K562 (cell line): Measurements from ENCODE around the gene TMEM184B. TPM values are rescaled to one million over a fixed set of nuclear protein-coding genes. Genes with fewer than 3 reads are reported as not detected.
A peak's percentile ranks its signal among the peaks of the same experiment; 100 is the strongest.

ENCODE experiments used
- ARNT ChIP-seq, 2 experiments: fragments of 450-650 bp; IDR thresholded peaks; 2 replicates each; pipeline ENCODE4 v1.6.1; 2016; ENCODE audit warnings: mild to moderate bottlenecking in 1 of 2
- BMI1 ChIP-seq: fragments of 150-350 bp; IDR thresholded peaks from 2 replicates; pipeline ENCODE4 v1.6.1; 2014; ENCODE audit warnings: low read length
- E2F4 ChIP-seq: sonication (generic); formaldehyde crosslinking; IDR thresholded peaks from 2 replicates; pipeline ENCODE4 v1.8.0; 2022; ENCODE audit warnings: mild to moderate bottlenecking, low read depth, missing genetic modification reagents
- GATA2 ChIP-seq: sonication (generic); formaldehyde crosslinking; IDR thresholded peaks from 2 replicates; pipeline ENCODE4 v1.4.0; 2020; ENCODE audit warnings: mild to moderate bottlenecking, missing genetic modification reagents
- IRF2 ChIP-seq: sonication (generic); formaldehyde crosslinking; IDR thresholded peaks from 2 replicates; pipeline ENCODE4 v1.8.1; 2022; ENCODE audit warnings: mild to moderate bottlenecking, missing genetic modification reagents
- JUN ChIP-seq, 2 experiments: sonication (generic) in 1 of 2; formaldehyde crosslinking in 1 of 2; IDR thresholded peaks; 2 replicates each; pipeline versions ENCODE4 v1.6.1 to v1.8.0; 2012 to 2022; ENCODE audit warnings: borderline replicate concordance in 2 of 2, mild to moderate bottlenecking in 2 of 2, improper control_type of control experiment in 1 of 2, low read depth in 1 of 2, low read length in 1 of 2, missing genetic modification reagents in 1 of 2
- KDM5B ChIP-seq: fragments of 200-600 bp; sonication (generic); IDR thresholded peaks from 2 replicates; pipeline ENCODE4 v1.6.1; 2012; ENCODE audit warnings: low read depth, mild to moderate bottlenecking, moderate library complexity, low read length, control low read depth, inconsistent platforms; ENCODE audit not compliant: insufficient replicate concordance
- MECOM ChIP-seq: fragments of 250-450 bp; sonication (Bioruptor Pico); IDR thresholded peaks from 2 replicates; pipeline ENCODE4 v1.8.0; 2022; ENCODE audit warnings: inconsistent platforms
- NFXL1 ChIP-seq: fragments of 450-650 bp; formaldehyde crosslinking; IDR thresholded peaks from 2 replicates; pipeline ENCODE4 v1.4.0; 2021; ENCODE audit warnings: mild to moderate bottlenecking
- NR4A1 ChIP-seq, 2 experiments: fragments of 250-450 bp in 1 of 2; fragments of 450-650 bp in 1 of 2; sonication (Bioruptor Pico) in 1 of 2; IDR thresholded peaks; 2 replicates each; pipeline versions ENCODE4 v1.4.0 to v1.6.1; 2016 to 2020; ENCODE audit warnings: mild to moderate bottlenecking in 2 of 2, missing compliant biosample characterization in 1 of 2, missing genetic modification characterization in 1 of 2, moderate library complexity in 1 of 2
- POLR2AphosphoS2 ChIP-seq: IDR thresholded peaks from 2 replicates; pipeline ENCODE4 v1.6.1; 2012; ENCODE audit warnings: low read length, improper control_type of control experiment
- PREB ChIP-seq: sonication (generic); formaldehyde crosslinking; IDR thresholded peaks from 2 replicates; pipeline ENCODE4 v1.8.1; 2023; ENCODE audit warnings: mild to moderate bottlenecking, missing genetic modification reagents
- TEAD4 ChIP-seq, 2 experiments: sonication (generic) in 1 of 2; formaldehyde crosslinking in 1 of 2; IDR thresholded peaks; 2 replicates each; pipeline versions ENCODE4 v1.6.1 to v1.8.0; 2012 to 2022; ENCODE audit warnings: borderline replicate concordance in 1 of 2, inconsistent platforms in 1 of 2, low read length in 1 of 2, mild to moderate bottlenecking in 1 of 2, missing genetic modification reagents in 1 of 2
- TFAM ChIP-seq: fragments of 250-450 bp; sonication (Bioruptor Pico); conservative IDR thresholded peaks from 2 replicates; pipeline ENCODE4 v1.5.0; 2021; ENCODE audit warnings: mild to moderate bottlenecking, moderate library complexity
- THRB ChIP-seq: fragments of 450-650 bp; formaldehyde crosslinking; conservative IDR thresholded peaks from 2 replicates; pipeline ENCODE4 v1.4.0; 2022; ENCODE audit warnings: mild to moderate bottlenecking, missing genetic modification characterization
- U2AF1 ChIP-seq: fragments of 200-400 bp; formaldehyde crosslinking; optimal IDR thresholded peaks from 2 replicates; pipeline ENCODE3; 2017; ENCODE audit warnings: mild to moderate bottlenecking, low read depth, low read length, moderate library complexity
- ZNF586 ChIP-seq: fragments of 450-650 bp; formaldehyde crosslinking; conservative IDR thresholded peaks from 2 replicates; pipeline ENCODE4 v1.4.0; 2020; ENCODE audit warnings: mild to moderate bottlenecking, moderate library complexity
- ZNF592 ChIP-seq: fragments of 450-650 bp; IDR thresholded peaks from 2 replicates; pipeline ENCODE4 v1.6.1; 2017; ENCODE audit warnings: antibody characterized with exemption, mild to moderate bottlenecking
- ZNF764 ChIP-seq: fragments of 250-450 bp; sonication (Bioruptor Pico); IDR thresholded peaks from 2 replicates; pipeline ENCODE4 v1.4.0; 2020; ENCODE audit warnings: low read depth, mild to moderate bottlenecking, moderate library complexity
- polyA plus RNA-seq, 8 experiments: library from polyadenylated mRNA; depleted of rRNA in 4 of 8; stranded (reverse) in 5 of 8; unstranded in 3 of 8; fragments of >200 nt; fragmentation: Nextera tagmentation in 2 of 8; fragmentation: Illumina TruSeq in 1 of 8; extraction: Ambion mirVana in 2 of 8; extraction: Trizol in 1 of 8; gene quantifications; 2 replicates each; pipeline versions ENCODE4 v1.2.1 to v1.2.3, GENCODE V29; 2011 to 2014; ENCODE audit warnings: inconsistent platforms in 1 of 8, missing spikeins in 1 of 8
- total RNA-seq, 7 experiments: library from RNA; depleted of rRNA in 6 of 7; stranded (reverse); fragments of >200 nt in 6 of 7; fragmentation: Illumina TruSeq in 2 of 7; extraction: Trizol in 2 of 7; gene quantifications; 2 replicates each; pipeline versions ENCODE4 v1.2.1 to v1.2.3, GENCODE V29; 2011 to 2021; ENCODE audit warnings: low replicate concordance in 1 of 7

TMEM184B gene
- total and polyA plus RNA-seq, 9 of the 15 experiments (the other 6 are each of a cell fraction or from before 2014, with no cell fraction given) = 0.31 to 25.1 (median 6.2) TPM

- TF ChIP-seq MECOM (CRISPR knock-in tag) (no peak; the same call in 1 of the 2 replicates), IRF2 (no peak), ZNF764 (CRISPR knock-in tag) (no peak), TEAD4 (IDR thresholded peaks at IDR 0.05; ENCODE audit: low read length) (no peak), TEAD4 (CRISPR knock-in tag; IDR thresholded peaks at IDR 0.05; ENCODE audit: borderline replicate concordance) (no peak), GATA2 (CRISPR knock-in tag) (no peak), TFAM (CRISPR knock-in tag) (no peak), KDM5B (peak; percentile 16), E2F4 (CRISPR knock-in tag) (no peak), ARNT (IDR thresholded peaks at IDR 0.05) (peak in 1 of 2 experiments; percentile 68; a peak in 1 of 4 replicates), POLR2AphosphoS2 (no peak), PREB (CRISPR knock-in tag) (no peak), U2AF1 (no peak), NR4A1 (CRISPR knock-in tag; IDR thresholded peaks at IDR 0.05) (no peak), NR4A1 (tag; IDR thresholded peaks at IDR 0.05) (peak; percentile 55; the same call in 1 of the 2 replicates), THRB (CRISPR knock-in tag) (peak; percentile 93; the same call in 1 of the 2 replicates), ZNF586 (no peak), BMI1 (no peak), NFXL1 (CRISPR knock-in tag) (no peak), ZNF592 (peak; percentile 87; the same call in 1 of the 2 replicates), JUN (IDR thresholded peaks at IDR 0.05; ENCODE audit: borderline replicate concordance, low read depth, low read length) (no peak), JUN (CRISPR knock-in tag; IDR thresholded peaks at IDR 0.05; ENCODE audit: borderline replicate concordance) (no peak)
Measured at GRCh38 chr22:38180841-38181452, 91.9 kb downstream of the TMEM184B start (continued).
